GM10248 (cell line): ENCODE data around the gene RARRES2.

Experiments
- CTCF ChIA-PET: fragments of 300-600 bp; sonication (Branson Sonifier 250); formaldehyde crosslinking; extraction: SDS; loops from one replicate; lab custom pipeline; 2021; ENCODE audit warnings: antibody characterized with exemption; lab: Yijun Ruan, JAX
- POLR2A ChIA-PET: fragments of 350-650 bp; sonication (Branson Sonifier 250); formaldehyde crosslinking; extraction: SDS; loops from one replicate; lab custom pipeline; 2020; ENCODE audit warnings: antibody characterized with exemption; lab: Yijun Ruan, JAX
- DNase-seq: peaks from one replicate; pipeline ENCODE4 v3.0.0; 2012; ENCODE audit errors: extremely low spot score
- CTCF ChIP-seq: IDR thresholded peaks from 2 replicates; pipeline ENCODE4 v1.5.1; 2012; ENCODE audit warnings: mild to moderate bottlenecking, low read depth; ENCODE audit errors: extremely low read depth, missing control alignments, control extremely low read depth

Gene RARRES2

GRCh38 chr7:150374472-150374871 lies 33.0 kb upstream of the RARRES2 start:
- DNase-seq, result no peak
- TF ChIP-seq CTCF, result no peak
- ChIA-PET CTCF (interaction anchor here (1.1 to 2.3 kb wide), 7 partner anchors 8 to 59 kb away, joined by 3 to 10 read pairs (median 3); a partner anchor contains a TSS), POLR2A (interaction anchor here (0.9 kb wide), 1 partner anchor 20 kb away, joined by 3 read pairs; no protein-coding TSS in a partner anchor)

GRCh38 chr7:150374026-150374425 lies 32.6 kb upstream of the RARRES2 start:
- ChIA-PET CTCF (interaction anchor here (1.1 to 2.3 kb wide), 7 partner anchors 8 to 59 kb away, joined by 3 to 10 read pairs (median 3); a partner anchor contains a TSS), POLR2A (interaction anchor here (0.9 to 1.0 kb wide), 2 partner anchors 19 to 35 kb away, joined by 3 read pairs; no protein-coding TSS in a partner anchor)
- no peak for TF ChIP-seq CTCF
- no peak for DNase-seq

- CTCF ChIA-PET, result interaction anchor here (1.1 to 1.5 kb wide), 3 partner anchors 9 to 17 kb away, joined by 3 to 5 read pairs (median 3); no protein-coding TSS in a partner anchor
- TF ChIP-seq CTCF, result no peak
Measured at GRCh38 chr7:150373049-150373801, 31.8 kb upstream of the RARRES2 start.

GRCh38 chr7:150372271-150373048 lies 31.0 kb upstream of the RARRES2 start:
- DNase-seq, result no peak
- ChIA-PET CTCF (interaction anchor here (1.5 kb wide), 1 partner anchor 14 kb away, joined by 5 read pairs; no protein-coding TSS in a partner anchor), POLR2A (no interaction called here)
- TF ChIP-seq CTCF, result no peak

More at GRCh38 chr7:150373049-150373801, 31.8 kb upstream of the RARRES2 start:
- POLR2A ChIA-PET, result interaction anchor here (0.9 to 1.0 kb wide), 2 partner anchors 19 to 36 kb away, joined by 3 read pairs; no protein-coding TSS in a partner anchor
- DNase-seq, result no peak

GRCh38 chr7:150371996-150372270 lies 30.5 kb upstream of the RARRES2 start:
- ChIA-PET CTCF (no interaction called here), POLR2A (no interaction called here)
- DNase-seq, result no peak
- no peak for TF ChIP-seq CTCF
